H1 (cell line): ENCODE measurements around the gene TYR. TPM values are rescaled to one million over a fixed set of nuclear protein-coding genes. Genes with fewer than 3 reads are reported as not detected.
A peak's percentile ranks its signal among the peaks of the same experiment; 100 is the strongest.
"Not testable (repeated sequence)": the region's sequence is repeated elsewhere in the genome, so short reads cannot be mapped to it uniquely, and the experiment has no call there.

Experiments used
- CTCF ChIA-PET: fragments of 300-600 bp; sonication (Branson Sonifier 250); formaldehyde crosslinking; loops from one replicate; lab custom pipeline; 2021; ENCODE audit not compliant: partially characterized antibody; lab: Charles Lee
- POLR2A ChIA-PET: fragments of 300-600 bp; sonication (Branson Sonifier 250); formaldehyde crosslinking; loops from one replicate; lab custom pipeline; 2021; ENCODE audit warnings: inconsistent platforms; ENCODE audit not compliant: partially characterized antibody; lab: Charles Lee
- DNase-seq, 2 experiments: peaks; one replicate each; pipeline versions ENCODE4 v3.0.0 to v3.0.0-alpha.2; 2010 to 2022; ENCODE audit warnings: low spot score in 2 of 2, low read depth in 1 of 2, mixed read lengths in 1 of 2
- FAIRE-seq: peaks from 2 replicates; lab custom pipeline; 2011; peaks lifted over from hg19 to GRCh38; lab: Jason Lieb, UNC
- H2AFZ ChIP-seq: 2 replicates; pipeline ENCODE4 v1.8.1; 2012; ENCODE audit warnings: low read length, inconsistent platforms
- H2AK5ac ChIP-seq: 2 replicates; pipeline ENCODE4 v1.6.1; 2013; ENCODE audit warnings: low read depth, low read length
- H2BK120ac ChIP-seq: replicated peaks from 2 replicates; pipeline ENCODE3; 2013; ENCODE audit warnings: low read depth, low read length, inconsistent platforms
- H2BK12ac ChIP-seq: 2 replicates; pipeline ENCODE4 v1.6.1; 2013; ENCODE audit warnings: low read depth, low read length
- H2BK15ac ChIP-seq: 2 replicates; pipeline ENCODE4 v1.6.1; 2013; ENCODE audit warnings: low read length
- H2BK20ac ChIP-seq: 2 replicates; pipeline ENCODE4 v1.6.1; 2013; ENCODE audit warnings: low read length
- H2BK5ac ChIP-seq: 2 replicates; pipeline ENCODE4 v1.6.1; 2013; ENCODE audit warnings: low read depth, low read length
- H3K14ac ChIP-seq: 2 replicates; pipeline ENCODE4 v1.6.1; 2013; ENCODE audit warnings: inconsistent platforms; ENCODE audit not compliant: insufficient read length
- H3K18ac ChIP-seq: 2 replicates; pipeline ENCODE4 v1.6.1; 2013; ENCODE audit warnings: low read length; ENCODE audit errors: extremely low read depth
- H3K23ac ChIP-seq: 2 replicates; pipeline ENCODE4 v1.6.1; 2013; ENCODE audit warnings: inconsistent platforms; ENCODE audit not compliant: insufficient read length
- H3K23me2 ChIP-seq: 2 replicates; pipeline ENCODE4 v1.6.1; 2013; ENCODE audit warnings: low read depth, low read length
- H3K27ac ChIP-seq: 2 replicates; pipeline ENCODE4 v1.6.1; 2011; ENCODE audit warnings: low read depth, low read length, inconsistent platforms
- H3K27me3 ChIP-seq, 4 experiments: replicated peaks in 1 of 4; 1 replicate in 1 of 4; 2 replicates in 3 of 4; pipeline versions ENCODE4 v1.6.1 to v1.8.1; 2011 to 2013; ENCODE audit warnings: low read length in 3 of 4, mild to moderate bottlenecking in 3 of 4, inconsistent platforms in 2 of 4, mixed read lengths in 2 of 4, moderate library complexity in 1 of 4; ENCODE audit not compliant: control insufficient read depth in 3 of 4, insufficient read depth in 3 of 4; ENCODE audit errors: extremely low read depth in 1 of 4
- H3K36me3 ChIP-seq, 4 experiments: 2 replicates each; pipeline versions ENCODE4 v1.6.1 to v1.8.1; 2011 to 2013; ENCODE audit warnings: mild to moderate bottlenecking in 4 of 4, low read length in 3 of 4, moderate library complexity in 2 of 4, control low read depth in 1 of 4, inconsistent platforms in 1 of 4; ENCODE audit not compliant: insufficient read depth in 4 of 4, control insufficient read depth in 2 of 4
- H3K4ac ChIP-seq: replicated peaks from 2 replicates; pipeline ENCODE3; 2013; ENCODE audit warnings: low read length, low read depth, mixed read lengths, inconsistent platforms; ENCODE audit not compliant: insufficient read length
- H3K4me1 ChIP-seq, 4 experiments: replicated peaks in 1 of 4; 1 replicate in 1 of 4; 2 replicates in 3 of 4; pipeline versions ENCODE4 v1.6.1 to v1.8.1; 2011 to 2013; ENCODE audit warnings: low read length in 3 of 4, inconsistent platforms in 2 of 4, mixed read lengths in 1 of 4; ENCODE audit not compliant: insufficient read depth in 4 of 4, control insufficient read depth in 3 of 4
- H3K4me2 ChIP-seq, 2 experiments: 2 replicates each; pipeline versions ENCODE4 v1.6.1 to v1.8.1; 2011 to 2013; ENCODE audit warnings: low read depth in 2 of 2, low read length in 2 of 2, control low read depth in 1 of 2, inconsistent platforms in 1 of 2, mild to moderate bottlenecking in 1 of 2; ENCODE audit not compliant: insufficient read depth in 1 of 2
- H3K4me3 ChIP-seq, 4 experiments: fragments of 200-600, 300-600 bp in 1 of 4; sonication (generic), shearing (Covaris generic), sonication (Bioruptor Twin) in 1 of 4; 2 replicates each; pipeline versions ENCODE4 v1.5.1 to v1.8.1; 2011 to 2016; ENCODE audit warnings: low read length in 4 of 4, low read depth in 3 of 4, control low read depth in 2 of 4, inconsistent platforms in 2 of 4, mild to moderate bottlenecking in 2 of 4, mixed read lengths in 1 of 4, moderate library complexity in 1 of 4; ENCODE audit not compliant: insufficient read depth in 2 of 4; ENCODE audit errors: extremely low read depth in 1 of 4
- H3K56ac ChIP-seq: replicated peaks from 2 replicates; pipeline ENCODE3; 2013; ENCODE audit warnings: low read depth, mild to moderate bottlenecking, mixed read lengths, low read length, inconsistent platforms; ENCODE audit not compliant: insufficient read length
- H3K79me1 ChIP-seq: 2 replicates; pipeline ENCODE4 v1.6.1; 2013; ENCODE audit warnings: low read depth, low read length, control low read depth
- H3K79me2 ChIP-seq, 2 experiments: 2 replicates each; pipeline versions ENCODE4 v1.6.1 to v1.8.1; 2012 to 2013; ENCODE audit warnings: low read length in 2 of 2, mild to moderate bottlenecking in 2 of 2, inconsistent platforms in 1 of 2; ENCODE audit not compliant: insufficient read depth in 2 of 2, control insufficient read depth in 1 of 2
- H3K9ac ChIP-seq, 4 experiments: replicated peaks in 1 of 4; 1 replicate in 1 of 4; 2 replicates in 3 of 4; pipeline versions ENCODE4 v1.6.1 to v1.8.1; 2011 to 2013; ENCODE audit warnings: low read depth in 3 of 4, low read length in 3 of 4, control low read depth in 2 of 4, mild to moderate bottlenecking in 2 of 4, moderate library complexity in 2 of 4, inconsistent platforms in 1 of 4; ENCODE audit errors: extremely low read depth in 1 of 4
- H3K9me3 ChIP-seq, 2 experiments: 2 replicates each; pipeline versions ENCODE4 v1.6.1 to v1.8.1; 2012 to 2013; ENCODE audit warnings: mild to moderate bottlenecking in 2 of 2, moderate library complexity in 2 of 2, control low read depth in 1 of 2, inconsistent platforms in 1 of 2, low read depth in 1 of 2, low read length in 1 of 2, mixed read lengths in 1 of 2; ENCODE audit not compliant: insufficient read depth in 2 of 2
- H4K20me1 ChIP-seq, 2 experiments: replicated peaks in 1 of 2; 2 replicates each; pipeline versions ENCODE3 to v1.8.1; 2011 to 2013; ENCODE audit warnings: inconsistent platforms in 2 of 2, low read length in 2 of 2, mild to moderate bottlenecking in 1 of 2; ENCODE audit not compliant: insufficient read depth in 2 of 2, control insufficient read depth in 1 of 2
- H4K5ac ChIP-seq: 2 replicates; pipeline ENCODE4 v1.6.1; 2013; ENCODE audit warnings: low read length, low read depth, mixed read lengths, inconsistent platforms; ENCODE audit not compliant: insufficient read length
- H4K8ac ChIP-seq: 2 replicates; pipeline ENCODE4 v1.8.0; 2013; ENCODE audit warnings: mild to moderate bottlenecking, moderate library complexity, low read length, inconsistent platforms; ENCODE audit not compliant: insufficient read depth; ENCODE audit errors: extremely low read depth
- H4K91ac ChIP-seq: replicated peaks from 2 replicates; pipeline ENCODE3; 2013; ENCODE audit warnings: low read length, mixed read lengths, inconsistent platforms; ENCODE audit not compliant: insufficient read length
- SRF ChIP-seq: IDR thresholded peaks from 2 replicates; pipeline ENCODE4 v1.6.1; 2011; ENCODE audit warnings: mild to moderate bottlenecking, low read depth, low read length, moderate library complexity
- WGBS, 2 experiments: shearing (Covaris generic) in 1 of 2; methylation state at CpG; one replicate each; pipeline versions ENCODE4 v1.1.6 to v1.1.7; 2013 to 2015; ENCODE audit warnings: low lambda C conversion rate in 2 of 2, mixed read lengths in 2 of 2, inconsistent platforms in 1 of 2, low coverage in 1 of 2, missing lambda C conversion rate in 1 of 2; ENCODE audit not compliant: insufficient replicate concordance in 2 of 2, insufficient coverage in 1 of 2, insufficient read length in 1 of 2; ENCODE audit errors: extremely low coverage in 1 of 2, missing lambda C conversion rate in 1 of 2; 5-methylcytosine and 5-hydroxymethylcytosine counted together
- polyA plus RNA-seq, 7 experiments: library from polyadenylated mRNA; depleted of rRNA in 3 of 7; stranded (reverse) in 5 of 7; unstranded in 2 of 7; fragments of >200 nt in 5 of 7; fragments of 200-250 nt in 2 of 7; gene quantifications; 1 replicate in 5 of 7; 2 replicates in 1 of 7; 4 replicates in 1 of 7; pipeline versions ENCODE4 v1.2.1 to v1.2.3, GENCODE V29; 2011 to 2013; ENCODE audit warnings: missing spikeins in 2 of 7, mixed read lengths in 2 of 7
- total RNA-seq: library from RNA; stranded (reverse); fragmentation: NEBNext Ultra II Directional; extraction: Animal tissue kit (Norgen Biotek cat#: 25700); gene quantifications from 2 replicates; pipeline ENCODE4 v1.2.1, GENCODE V29; 2021

Gene TYR
- total and polyA plus RNA-seq, 2 of the 8 experiments (the other 6 are each of a cell fraction or from before 2014, with no cell fraction given), result not detected

- Histone ChIP-seq H4K91ac (no peak overlapping the region), H4K20me1 (no peaks in the 10 kb centered on the region), H3K4me2 (no peak overlapping the region), H4K8ac (no peak overlapping the region), H3K14ac (no peak overlapping the region), H3K4me1 (no peaks in the 10 kb centered on the region; a peak in 1 of 7 replicates), H3K18ac (no peak overlapping the region), H3K9ac (no peak overlapping the region), H3K4ac (no peak overlapping the region), H3K79me2 (no peaks in the 10 kb centered on the region), H3K4me3 (no peak overlapping the region), H3K23ac (no peak overlapping the region), H2BK5ac (no peak overlapping the region), H3K9me3 (no peaks in the 10 kb centered on the region), H3K36me3 (no peaks in the 10 kb centered on the region), H2BK20ac (no peak overlapping the region), H2AK5ac (no peak overlapping the region), H2BK12ac (no peak overlapping the region), H4K5ac (no peak overlapping the region), H2BK15ac (no peak overlapping the region), H3K56ac (no peak overlapping the region), H2AFZ (no peak overlapping the region), H3K27me3 (no peaks in the 10 kb centered on the region), H2BK120ac (no peak overlapping the region), H3K27ac (no peak overlapping the region), H3K79me1 (no peaks in the 10 kb centered on the region), H3K23me2 (no peaks in the 10 kb centered on the region)
- POLR2A ChIA-PET, result no interaction called here
- DNase-seq (no peak), FAIRE-seq (peak; percentile 50)
- TF ChIP-seq SRF, result no peak
- CTCF ChIA-PET, result no interaction called here
- WGBS, 2 experiments, result 78% methylated on average over 5 of the region's 5 CpGs; no CpG with 5 or more reads in 1 of the 2 experiments
Observed at GRCh38 chr11:89327885-89328284, 150.2 kb downstream of the TYR start.

GRCh38 chr11:89331940-89332339, 154.3 kb downstream of the TYR start:
- H2BK15ac ChIP-seq, H3K27me3 ChIP-seq, FAIRE-seq, H2BK5ac ChIP-seq, H4K91ac ChIP-seq, H3K18ac ChIP-seq, H2AFZ ChIP-seq, H3K4me2 ChIP-seq, H2BK12ac ChIP-seq, POLR2A ChIA-PET, H3K9me3 ChIP-seq, H2BK20ac ChIP-seq, H3K23ac ChIP-seq, H3K27ac ChIP-seq, DNase-seq, H3K14ac ChIP-seq, H3K79me1 ChIP-seq, H3K56ac ChIP-seq, H4K8ac ChIP-seq, H3K4me3 ChIP-seq, H2AK5ac ChIP-seq, H3K79me2 ChIP-seq, H3K36me3 ChIP-seq, H3K4ac ChIP-seq, H3K23me2 ChIP-seq, H3K4me1 ChIP-seq, H2BK120ac ChIP-seq, H3K9ac ChIP-seq, H4K20me1 ChIP-seq, H4K5ac ChIP-seq: not testable (repeated sequence)
- 41% methylated on average over 4 of the region's 4 CpGs; no CpG with 5 or more reads in 1 of the 2 experiments for WGBS, 2 experiments
- CTCF ChIA-PET, result interaction anchor here (1.9 kb wide), 1 partner anchor 283 kb away, joined by 6 read pairs; no protein-coding TSS in a partner anchor
